Stimulated activated CD8-positive, alpha-beta memory T cell treated with anti-CD3 and anti-CD28 coated beads, Interleukin-4, amount 100 ng/mL, for 24 hours (primary cell): ENCODE results near the gene MUC20.
"Not testable (repeated sequence)": the region's sequence is repeated elsewhere in the genome, so short reads cannot be mapped to it uniquely, and the experiment has no call there.

ENCODE experiments used
- DNase-seq: peaks from one replicate; pipeline ENCODE4 v3.0.0-alpha.2; 2020; ENCODE audit warnings: low read depth

MUC20 gene, protein sequence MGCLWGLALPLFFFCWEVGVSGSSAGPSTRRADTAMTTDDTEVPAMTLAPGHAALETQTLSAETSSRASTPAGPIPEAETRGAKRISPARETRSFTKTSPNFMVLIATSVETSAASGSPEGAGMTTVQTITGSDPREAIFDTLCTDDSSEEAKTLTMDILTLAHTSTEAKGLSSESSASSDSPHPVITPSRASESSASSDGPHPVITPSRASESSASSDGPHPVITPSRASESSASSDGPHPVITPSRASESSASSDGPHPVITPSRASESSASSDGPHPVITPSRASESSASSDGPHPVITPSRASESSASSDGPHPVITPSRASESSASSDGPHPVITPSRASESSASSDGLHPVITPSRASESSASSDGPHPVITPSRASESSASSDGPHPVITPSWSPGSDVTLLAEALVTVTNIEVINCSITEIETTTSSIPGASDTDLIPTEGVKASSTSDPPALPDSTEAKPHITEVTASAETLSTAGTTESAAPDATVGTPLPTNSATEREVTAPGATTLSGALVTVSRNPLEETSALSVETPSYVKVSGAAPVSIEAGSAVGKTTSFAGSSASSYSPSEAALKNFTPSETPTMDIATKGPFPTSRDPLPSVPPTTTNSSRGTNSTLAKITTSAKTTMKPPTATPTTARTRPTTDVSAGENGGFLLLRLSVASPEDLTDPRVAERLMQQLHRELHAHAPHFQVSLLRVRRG

GRCh38 chr3:195720831-195721506, at the start of gene MUC20:
TSS of gene MUC20 (plus strand) at chr3:195720978. CDS start at chr3:195721008, 30 bp downstream.
- not testable (repeated sequence) for DNase-seq

GRCh38 chr3:195671283-195671682, 49.5 kb upstream of the MUC20 start:
- not testable (repeated sequence) for DNase-seq

DNA sequence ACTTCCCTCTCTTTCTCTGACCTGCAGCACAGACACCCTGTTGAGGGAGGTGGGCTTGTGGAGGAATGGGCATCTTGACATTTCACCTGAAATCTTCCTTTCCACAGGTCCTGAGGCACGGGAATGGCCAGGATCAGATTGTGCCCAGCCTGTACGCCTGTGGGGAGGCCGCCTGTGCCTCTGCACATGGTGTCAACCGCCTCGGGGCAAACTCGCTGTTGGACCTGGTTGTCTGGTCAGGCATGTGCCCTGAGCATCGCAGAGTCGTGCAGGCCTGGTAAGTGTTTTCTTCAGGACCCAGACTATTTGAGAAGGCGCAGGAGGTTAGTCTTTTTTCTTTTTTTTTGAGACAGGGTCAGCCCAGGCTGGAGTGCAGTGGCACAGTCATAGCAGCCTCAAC, 47.1 kb upstream of the MUC20 start:
- DNase-seq = not testable (repeated sequence)

- not testable (repeated sequence) for DNase-seq
Measured at GRCh38 chr3:195678391-195679015, 42.3 kb upstream of the MUC20 start.

GRCh38 chr3:195680690-195681089, 40.1 kb upstream of the MUC20 start:
- DNase-seq = not testable (repeated sequence)

DNA sequence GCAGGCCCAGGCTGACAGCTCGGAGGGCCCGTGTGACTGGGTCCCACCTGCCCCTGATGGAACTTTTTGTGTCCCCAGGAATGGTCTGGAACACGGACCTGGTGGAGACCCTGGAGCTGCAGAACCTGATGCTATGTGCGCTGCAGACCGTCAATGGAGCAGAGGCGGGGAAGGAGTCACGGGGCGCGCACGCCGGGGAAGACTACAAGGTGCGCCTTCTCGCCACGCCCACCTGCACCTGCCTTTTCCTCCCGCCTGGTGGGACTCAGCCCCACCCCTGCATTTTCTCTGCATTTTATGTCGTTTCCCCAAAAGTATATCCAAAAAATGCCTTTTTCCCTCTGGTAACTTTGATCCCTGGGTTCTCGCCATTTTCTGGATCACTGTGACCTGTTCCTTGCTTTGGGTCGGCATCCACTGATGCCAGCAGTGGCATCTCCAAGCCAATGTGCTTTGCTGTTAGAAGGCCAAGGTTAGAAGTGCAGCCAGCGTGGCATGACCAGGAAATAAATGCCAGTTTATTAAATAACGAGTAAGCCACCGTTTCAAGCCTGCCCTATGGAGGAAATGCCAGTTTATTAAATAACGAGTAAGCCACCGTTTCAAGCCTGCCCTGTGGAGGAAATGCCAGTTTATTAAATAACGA, 39.2 kb upstream of the MUC20 start:
- DNase-seq = not testable (repeated sequence)

DNA sequence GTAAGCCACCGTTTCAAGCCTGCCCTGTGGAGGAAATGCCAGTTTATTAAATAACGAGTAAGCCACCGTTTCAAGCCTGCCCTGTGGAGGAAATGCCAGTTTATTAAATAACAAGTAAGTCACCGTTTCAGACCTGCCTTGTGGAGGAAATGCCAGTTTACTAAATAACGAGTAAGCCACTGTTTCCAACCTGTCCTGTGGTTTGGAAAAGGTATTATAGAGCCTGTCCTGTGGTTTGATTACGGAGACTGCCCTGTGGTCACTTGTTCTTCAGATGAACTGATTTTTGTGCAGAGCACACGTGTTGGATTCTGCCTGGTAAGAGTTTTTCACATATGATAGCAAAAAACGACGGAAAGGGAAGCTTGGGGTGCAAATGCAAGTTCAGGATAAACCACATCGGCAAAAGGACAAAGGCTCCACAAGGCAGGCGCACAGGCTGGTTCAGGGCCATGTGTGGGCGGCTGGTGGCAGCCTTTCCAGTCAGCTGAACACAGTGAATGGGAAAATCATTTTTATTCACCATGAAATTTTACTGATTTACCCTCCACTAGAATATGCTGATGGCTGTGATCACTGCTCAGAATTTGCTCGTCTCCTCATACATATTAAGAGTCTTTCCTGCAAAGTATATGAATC, 38.6 kb upstream of the MUC20 start:
- DNase-seq = not testable (repeated sequence)

GRCh38 chr3:195683722-195684526, 36.9 kb upstream of the MUC20 start:
- DNase-seq = not testable (repeated sequence)

- DNase-seq = not testable (repeated sequence)
Measured at GRCh38 chr3:195684527-195685257, 36.1 kb upstream of the MUC20 start.

DNA sequence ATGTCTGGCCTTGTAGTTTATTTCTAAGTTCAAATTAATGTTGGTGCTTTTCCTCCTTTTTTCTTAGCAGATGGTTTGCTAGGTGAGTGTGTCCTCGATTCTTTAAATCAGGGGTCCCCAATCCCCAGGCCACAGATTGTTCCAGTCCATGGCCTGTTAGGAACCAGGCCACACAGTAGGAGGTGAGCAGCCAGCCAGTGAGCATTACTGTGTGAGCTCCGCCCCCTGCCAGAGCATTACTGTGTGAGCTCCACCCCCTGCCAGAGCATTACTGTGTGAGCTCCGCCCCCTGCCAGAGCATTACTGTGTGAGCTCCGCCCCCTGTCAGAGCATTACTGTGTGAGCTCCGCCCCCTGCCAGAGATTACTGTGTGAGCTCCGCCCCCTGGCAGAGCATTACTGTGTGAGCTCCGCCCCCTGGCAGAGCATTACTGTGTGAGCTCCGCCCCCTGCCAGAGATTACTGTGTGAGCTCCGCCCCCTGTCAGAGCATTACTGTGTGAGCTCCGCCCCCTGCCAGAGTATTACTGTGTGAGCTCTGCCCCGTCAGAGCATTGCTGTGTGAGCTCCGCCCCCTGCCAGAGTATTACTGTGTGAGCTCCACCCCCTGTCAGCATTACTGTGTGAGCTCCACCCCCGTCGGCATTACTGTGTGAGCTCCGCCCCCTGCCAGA, 34.1 kb upstream of the MUC20 start:
- DNase-seq = not testable (repeated sequence)

- peak; percentile 10 for DNase-seq
Measured at GRCh38 chr3:195687209-195687760, 33.5 kb upstream of the MUC20 start.

DNA sequence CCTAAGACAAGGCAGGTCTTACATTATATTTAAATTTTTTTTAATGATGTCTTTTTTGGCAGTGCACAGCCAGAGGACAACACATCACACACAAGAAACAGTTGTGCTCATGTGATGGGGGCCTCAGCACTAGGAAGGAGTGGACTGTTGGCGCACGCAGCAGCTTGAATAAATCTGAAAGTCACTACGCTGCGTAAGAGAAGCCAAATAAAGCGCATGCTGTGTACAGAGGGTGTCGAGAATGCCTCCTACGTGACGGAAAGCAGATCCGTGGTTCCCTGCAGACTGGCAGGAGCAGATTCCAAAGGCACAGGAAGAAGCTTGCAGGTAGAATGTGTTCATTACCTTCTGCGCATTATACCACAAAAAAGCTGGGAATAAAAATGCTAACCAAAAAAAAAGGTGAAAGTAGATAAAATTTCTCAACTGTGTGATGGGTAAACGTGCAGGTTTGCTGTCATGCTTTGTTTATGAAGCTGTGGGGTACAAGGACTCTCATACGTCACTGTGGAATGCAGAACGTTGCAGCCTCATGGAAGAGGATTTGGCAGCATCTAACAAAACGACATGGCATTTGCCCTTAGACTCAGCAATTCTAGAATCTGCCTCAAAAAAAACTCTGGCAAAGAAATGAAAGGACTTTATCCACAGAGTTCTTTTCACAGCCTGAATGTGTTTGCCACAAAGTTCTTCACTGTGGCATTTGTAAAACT, 32.2 kb upstream of the MUC20 start:
- DNase-seq = not testable (repeated sequence)

DNA sequence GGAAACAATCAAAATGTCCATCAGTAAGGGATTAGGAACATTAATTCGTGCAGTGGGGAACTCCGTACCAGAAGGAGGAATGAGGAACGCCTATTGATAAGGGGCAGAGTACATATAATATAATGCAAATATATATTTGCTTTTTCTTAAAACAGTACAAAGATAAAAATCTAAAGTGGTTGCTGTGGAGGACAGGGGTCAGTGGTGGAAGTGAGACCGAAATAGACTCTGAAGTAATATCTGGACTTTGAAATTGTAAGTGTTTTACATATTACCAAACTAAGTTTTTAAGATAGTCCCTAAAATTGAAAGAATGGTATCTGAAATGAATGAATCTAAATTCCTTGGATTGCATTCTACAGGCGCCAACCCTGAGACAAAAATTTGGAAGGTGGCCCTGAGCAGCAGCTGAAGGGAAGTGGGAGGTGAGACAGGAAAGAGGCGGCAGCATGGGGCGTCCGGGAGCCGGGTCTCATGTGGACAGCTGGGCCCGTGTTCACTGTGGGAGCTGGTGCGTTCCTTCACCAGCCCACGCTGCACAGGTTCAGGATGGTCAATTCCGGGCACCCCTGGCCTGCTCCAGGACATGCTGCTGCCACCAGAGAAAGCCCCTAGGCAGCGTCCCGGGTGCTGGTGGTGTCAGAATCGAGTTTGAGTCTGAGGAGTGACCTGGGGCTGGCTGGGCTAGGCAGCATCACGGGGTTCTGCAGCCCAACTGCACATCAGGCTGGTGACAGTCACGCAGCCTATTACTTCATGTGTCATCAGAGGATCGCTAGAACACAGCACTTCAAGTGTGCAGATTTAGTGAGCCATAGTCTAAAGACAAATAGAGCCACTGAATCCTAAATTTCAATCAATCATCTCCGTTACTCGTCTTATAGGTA, 31.4 kb upstream of the MUC20 start:
- not testable (repeated sequence) for DNase-seq

GRCh38 chr3:195690951-195691350, 29.8 kb upstream of the MUC20 start:
- DNase-seq = no peak

GRCh38 chr3:195691596-195692353, 29.0 kb upstream of the MUC20 start:
- DNase-seq = not testable (repeated sequence)

DNA sequence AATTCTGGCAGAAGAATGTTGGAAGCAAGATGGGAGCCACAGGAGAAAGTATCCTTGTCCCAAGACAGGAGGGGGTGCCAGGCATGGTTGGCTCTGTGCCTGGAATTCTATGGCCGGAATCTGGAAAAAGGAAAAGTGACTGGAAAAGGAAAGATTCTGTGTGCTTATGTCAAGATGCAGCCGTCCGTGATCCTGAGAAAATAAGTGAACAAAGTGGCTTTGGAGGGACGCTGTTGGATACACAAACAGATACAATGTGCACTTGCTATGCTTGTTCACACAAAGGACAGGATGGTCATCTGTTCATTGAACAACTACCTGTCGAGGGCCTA, 28.5 kb upstream of the MUC20 start:
- DNase-seq = no peak
